CD4-positive, alpha-beta memory T cell (primary cell): ENCODE results near the gene CDK10. TPM values are rescaled to one million over a fixed set of nuclear protein-coding genes. Genes with fewer than 3 reads are reported as not detected.

ENCODE experiments used
- CTCF ChIA-PET: fragments of 350-600 bp; sonication (Branson Sonifier 250); formaldehyde crosslinking; loops from one replicate; lab custom pipeline; 2021; ENCODE audit warnings: inconsistent platforms; ENCODE audit not compliant: partially characterized antibody; lab: Charles Lee
- POLR2A ChIA-PET: fragments of 350-600 bp; sonication (Branson Sonifier 250); formaldehyde crosslinking; loops from one replicate; lab custom pipeline; 2021; ENCODE audit not compliant: partially characterized antibody; lab: Charles Lee
- DNase-seq, 5 donors: peaks; one replicate each; pipeline versions ENCODE4 v3.0.0 to v3.0.0-alpha.2; 2020 to 2022; ENCODE audit warnings: mixed read lengths in 1 of 5
- H3K27ac ChIP-seq: one replicate; pipeline ENCODE4 v1.7.0; 2013; ENCODE audit warnings: low read depth, low read length
- H3K27me3 ChIP-seq: 2 replicates; pipeline ENCODE4 v1.7.0; 2013; ENCODE audit warnings: mild to moderate bottlenecking, low read length, moderate library complexity; ENCODE audit not compliant: insufficient read depth
- H3K36me3 ChIP-seq: 2 replicates; pipeline ENCODE4 v1.7.0; 2013; ENCODE audit warnings: mild to moderate bottlenecking, low read length, moderate library complexity; ENCODE audit not compliant: insufficient read depth
- H3K4me1 ChIP-seq: 2 replicates; pipeline ENCODE4 v1.7.0; 2013; ENCODE audit warnings: mild to moderate bottlenecking, low read length, moderate library complexity; ENCODE audit not compliant: insufficient read depth
- H3K4me3 ChIP-seq, 2 donors: one replicate each; pipeline ENCODE4 v1.7.0; 2013; ENCODE audit warnings: low read length in 2 of 2, mild to moderate bottlenecking in 1 of 2
- H3K9me3 ChIP-seq, 2 donors: one replicate each; pipeline ENCODE4 v1.7.0; 2013; ENCODE audit warnings: low read length in 2 of 2, control low read depth in 1 of 2; ENCODE audit not compliant: control insufficient read depth in 1 of 2
- H3K27ac Mint-ChIP-seq, 7 donors: one replicate each; pipeline ENCODE4 v1.8.0; 2020 to 2021; ENCODE audit warnings: mixed read lengths in 7 of 7, mild to moderate bottlenecking in 6 of 7, inconsistent platforms in 3 of 7, moderate library complexity in 3 of 7
- H3K27me3 Mint-ChIP-seq, 2 donors: one replicate each; pipeline ENCODE4 v1.8.0; 2020 to 2021; ENCODE audit warnings: mixed read lengths in 2 of 2
- H3K36me3 Mint-ChIP-seq, 2 donors: one replicate each; pipeline ENCODE4 v1.8.0; 2020 to 2021; ENCODE audit warnings: mixed read lengths in 2 of 2, inconsistent platforms in 1 of 2, mild to moderate bottlenecking in 1 of 2
- H3K4me1 Mint-ChIP-seq, 4 donors: one replicate each; pipeline ENCODE4 v1.8.0; 2020 to 2021; ENCODE audit warnings: mixed read lengths in 4 of 4, mild to moderate bottlenecking in 1 of 4
- H3K4me3 Mint-ChIP-seq, 8 donors: one replicate each; pipeline ENCODE4 v1.8.0; 2020 to 2021; ENCODE audit warnings: mixed read lengths in 8 of 8, mild to moderate bottlenecking in 7 of 8, moderate library complexity in 6 of 8, inconsistent platforms in 3 of 8
- H3K9me3 Mint-ChIP-seq, 8 donors: one replicate each; pipeline ENCODE4 v1.8.0; 2020 to 2021; ENCODE audit warnings: mixed read lengths in 8 of 8, mild to moderate bottlenecking in 5 of 8, inconsistent platforms in 3 of 8, moderate library complexity in 1 of 8
- intact Hi-C: fragments of 100-400 bp; cut with micrococcal nuclease; formaldehyde crosslinking; loops from one replicate; pipeline ENCODE4 v1.15.1; 2023
- polyA plus RNA-seq, 2 donors: library from polyadenylated mRNA; unstranded; fragments of 300-500 nt; fragmentation: Illumina TruSeq; gene quantifications; one replicate each; pipeline ENCODE4 v1.2.3, GENCODE V29; 2021
- total RNA-seq, 2 experiments: library from RNA; stranded (reverse); gene quantifications; one replicate each; pipeline ENCODE4 v1.2.3, GENCODE V29; 2021

Gene CDK10
- total and polyA plus RNA-seq, 4 experiments from 2014 or later = 24.8 to 140 (median 83.9) TPM

DNA sequence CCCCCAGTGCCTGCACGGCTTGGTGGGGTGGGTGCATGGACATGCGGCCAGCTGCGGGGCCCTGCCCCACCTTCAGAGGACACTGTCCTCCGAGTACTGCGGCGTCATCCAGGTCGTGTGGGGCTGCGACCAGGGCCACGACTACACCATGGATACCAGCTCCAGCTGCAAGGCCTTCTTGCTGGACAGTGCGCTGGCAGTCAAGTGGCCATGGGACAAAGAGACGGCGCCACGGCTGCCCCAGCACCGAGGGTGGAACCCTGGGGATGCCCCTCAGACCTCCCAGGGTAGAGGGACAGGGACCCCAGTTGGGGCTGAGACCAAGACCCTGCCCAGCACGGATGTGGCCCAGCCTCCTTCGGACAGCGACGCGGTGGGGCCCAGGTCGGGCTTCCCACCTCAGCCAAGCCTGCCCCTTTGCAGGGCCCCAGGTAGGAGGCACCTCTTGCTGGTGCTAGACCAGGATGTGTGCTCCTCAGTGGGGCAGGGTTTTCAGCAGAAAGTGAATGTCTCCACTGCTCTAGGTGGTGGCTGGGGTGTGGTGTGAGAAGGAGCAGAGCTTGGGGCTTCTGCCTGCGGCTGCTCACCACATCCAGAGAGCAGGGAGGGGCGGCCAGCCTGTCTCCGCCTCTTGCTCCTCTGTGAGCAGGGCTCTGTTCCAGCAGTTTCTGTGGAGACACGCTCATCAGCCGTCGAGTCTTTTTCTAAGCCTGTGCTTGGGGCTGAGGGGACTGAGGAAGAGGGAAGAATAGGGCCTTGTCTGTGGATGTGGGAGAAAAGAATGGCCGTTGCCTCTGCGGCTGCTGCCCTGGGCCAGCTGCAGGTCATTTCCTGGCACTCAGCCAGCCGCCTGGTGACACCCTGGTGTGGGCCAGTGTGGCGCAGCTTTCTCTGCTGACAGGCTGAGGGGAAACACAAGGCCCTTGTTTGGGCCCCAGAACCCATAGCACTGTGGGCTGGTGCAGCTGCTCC lies 37.1 kb downstream of the CDK10 start:
- Histone ChIP-seq H3K27ac (peak overlapping the region; percentile 89), H3K27me3 (no peaks in the 10 kb centered on the region), H3K4me3 (peak overlapping the region; percentile 78 to 96), H3K36me3 (peaks cover 32% of the 10 kb centered on the region), H3K4me1 (peaks cover 71% of the 10 kb centered on the region), H3K9me3 (no peaks in the 10 kb centered on the region)
- peaks cover 17 to 53% (median 34%) of the 10 kb centered on the region in 4 donors for H3K4me1 Mint-ChIP-seq
- intact Hi-C loops = loop anchor here (1.0 to 5.0 kb wide), 3 partner anchors 14 to 139 kb away; no protein-coding TSS in a partner anchor
- H3K27ac Mint-ChIP-seq = peak overlapping the region; percentile 97 to 100 (median 99)
- ChIA-PET POLR2A (interaction anchor here (0.6 to 6.7 kb wide), 25 partner anchors 12 to 195 kb away, joined by 3 to 288 read pairs (median 8); partner anchors contain the start of genes CDK10, CHMP1A, FANCA and MC1R), CTCF (interaction anchor here (1.0 to 4.4 kb wide), 10 partner anchors 11 to 151 kb away, joined by 3 to 25 read pairs (median 6); no protein-coding TSS in a partner anchor)
- no peaks in the 10 kb centered on the region for H3K27me3 Mint-ChIP-seq
- H3K36me3 Mint-ChIP-seq = peaks cover 22 to 28% of the 10 kb centered on the region in 2 donors
- peak overlapping the region; percentile 92 to 99 (median 99) for H3K4me3 Mint-ChIP-seq
- peak; percentile 88 to 95 (median 93) for DNase-seq
- H3K9me3 Mint-ChIP-seq = peaks cover 0 to 2% (median 0%) of the 10 kb centered on the region in 8 donors

DNA sequence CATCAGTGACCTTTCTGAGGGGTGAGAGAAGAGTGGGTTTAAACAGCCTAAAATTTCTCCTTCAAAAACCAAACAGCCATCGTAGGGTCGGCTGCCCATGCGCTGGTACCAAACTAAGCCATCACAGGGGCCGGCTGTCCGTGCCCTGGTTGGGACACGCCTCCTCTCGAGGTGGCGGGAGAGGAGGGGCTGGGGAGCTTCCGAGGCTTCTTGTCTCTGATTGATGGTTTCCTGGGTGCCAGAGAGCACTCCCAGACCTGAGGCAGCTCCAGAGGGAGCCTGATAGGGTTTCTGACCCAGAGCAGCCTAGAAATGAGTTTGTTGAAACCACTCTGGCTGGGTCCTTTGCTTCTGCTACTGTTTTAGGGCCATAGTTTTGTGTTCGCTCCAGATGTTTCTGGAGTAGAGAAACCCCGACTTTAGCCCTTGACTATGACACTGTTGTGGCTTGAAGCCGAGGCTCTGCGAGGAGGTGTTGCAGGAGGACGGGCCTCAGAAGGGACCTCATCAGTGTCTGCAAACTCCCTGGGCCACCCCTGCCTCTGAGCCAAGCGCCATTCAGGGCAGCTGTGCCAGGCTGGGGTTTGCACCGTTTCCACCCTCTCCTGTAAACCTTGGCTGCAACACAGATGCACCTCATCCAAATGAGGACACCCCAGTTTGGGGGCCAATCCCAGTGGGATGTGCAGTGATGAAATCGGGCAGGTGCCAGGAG lies 41.1 kb downstream of the CDK10 start:
- no peak for DNase-seq
- no peaks in the 10 kb centered on the region for H3K27me3 ChIP-seq
- peaks cover 0 to 2% (median 0%) of the 10 kb centered on the region in 8 donors for H3K9me3 Mint-ChIP-seq
- no peaks in the 10 kb centered on the region for H3K9me3 ChIP-seq
- intact Hi-C loops = no loop called here
- peaks cover 72% of the 10 kb centered on the region for H3K36me3 ChIP-seq
- POLR2A ChIA-PET = interaction anchor here (1.0 to 6.7 kb wide), 4 partner anchors 10 to 88 kb away, joined by 3 to 288 read pairs (median 4); partner anchors contain the start of gene FANCA
- no peaks in the 10 kb centered on the region for H3K27me3 Mint-ChIP-seq
- peaks cover 26 to 77% (median 42%) of the 10 kb centered on the region in 4 donors for H3K4me1 Mint-ChIP-seq
- H3K36me3 Mint-ChIP-seq = peaks cover 42 to 57% of the 10 kb centered on the region in 2 donors
- peak overlapping the region; percentile 32 to 86 (median 66) for H3K27ac Mint-ChIP-seq
- no peak overlapping the region for H3K4me3 ChIP-seq
- peak overlapping the region; percentile 16 to 81 (median 59) for H3K4me3 Mint-ChIP-seq
- CTCF ChIA-PET = interaction anchor here (1.2 kb wide), 1 partner anchor 22 kb away, joined by 3 read pairs; no protein-coding TSS in a partner anchor
- peak overlapping the region; percentile 26 for H3K27ac ChIP-seq
- H3K4me1 ChIP-seq = peaks cover 93% of the 10 kb centered on the region

DNA sequence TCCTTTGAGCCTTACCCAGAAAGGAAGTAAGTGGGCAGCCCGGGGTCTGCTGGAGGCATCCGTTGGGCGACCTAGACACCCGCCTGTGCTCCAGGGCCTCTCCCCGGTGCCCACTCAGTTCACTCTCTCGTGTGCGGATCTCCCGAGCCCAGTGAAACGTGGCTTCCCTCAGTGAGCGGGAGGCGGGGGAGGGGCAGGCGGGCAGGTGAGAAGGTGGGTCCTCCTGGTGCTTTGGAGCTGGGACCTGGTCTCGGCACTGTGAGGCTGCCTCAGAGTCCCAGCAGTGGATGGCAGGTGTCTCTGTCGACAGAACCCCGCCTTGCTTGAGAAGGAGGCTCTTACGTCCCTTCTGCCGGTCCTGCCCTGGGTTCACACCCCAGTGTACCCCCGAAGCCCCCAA lies 42.8 kb downstream of the CDK10 start:
- POLR2A ChIA-PET = interaction anchor here (0.7 kb wide), 1 partner anchor 33 kb away, joined by 3 read pairs; no protein-coding TSS in a partner anchor
- CTCF ChIA-PET = no interaction called here
- Mint-ChIP-seq H3K36me3 (peaks cover 45 to 62% of the 10 kb centered on the region in 2 donors), H3K4me3 (no peak overlapping the region), H3K27ac (peak overlapping the region in 1 of 7 donors; percentile 35), H3K27me3 (no peaks in the 10 kb centered on the region), H3K4me1 (peaks cover 21 to 78% (median 38%) of the 10 kb centered on the region in 4 donors), H3K9me3 (peaks cover 0 to 2% (median 0%) of the 10 kb centered on the region in 8 donors)
- intact Hi-C loops = no loop called here
- Histone ChIP-seq H3K27me3 (no peaks in the 10 kb centered on the region), H3K9me3 (no peaks in the 10 kb centered on the region), H3K27ac (no peak overlapping the region), H3K4me3 (no peak overlapping the region), H3K4me1 (peaks cover 82% of the 10 kb centered on the region), H3K36me3 (peaks cover 76% of the 10 kb centered on the region)
- DNase-seq = no peak

- Histone ChIP-seq H3K4me3 (no peak overlapping the region), H3K9me3 (no peaks in the 10 kb centered on the region), H3K27ac (no peak overlapping the region), H3K36me3 (peaks cover 79% of the 10 kb centered on the region), H3K4me1 (peaks cover 79% of the 10 kb centered on the region), H3K27me3 (no peaks in the 10 kb centered on the region)
- ChIA-PET CTCF (interaction anchor here (0.6 kb wide), 1 partner anchor 24 kb away, joined by 3 read pairs; no protein-coding TSS in a partner anchor), POLR2A (interaction anchor here (0.7 to 1.1 kb wide), 2 partner anchors 10 to 32 kb away, joined by 3 to 5 read pairs; partner anchors contain the start of gene VPS9D1)
- Mint-ChIP-seq H3K9me3 (peaks cover 0 to 2% (median 0%) of the 10 kb centered on the region in 8 donors), H3K36me3 (peaks cover 52 to 67% of the 10 kb centered on the region in 2 donors), H3K4me3 (peak overlapping the region in 1 of 8 donors; percentile 9), H3K27me3 (no peaks in the 10 kb centered on the region), H3K27ac (peak overlapping the region in 4 of 7 donors; percentile 12 to 66 (median 44)), H3K4me1 (peaks cover 20 to 80% (median 39%) of the 10 kb centered on the region in 4 donors)
- no peak for DNase-seq
- intact Hi-C loops = no loop called here
Observed at GRCh38 chr16:89729863-89730593, 43.5 kb downstream of the CDK10 start.

- peaks cover 86% of the 10 kb centered on the region for H3K36me3 ChIP-seq
- Mint-ChIP-seq H3K4me3 (no peak overlapping the region), H3K36me3 (peaks cover 57 to 73% of the 10 kb centered on the region in 2 donors), H3K9me3 (peaks cover 0 to 2% (median 0%) of the 10 kb centered on the region in 8 donors), H3K27me3 (no peaks in the 10 kb centered on the region), H3K27ac (peak overlapping the region in 2 of 7 donors; percentile 22 to 35), H3K4me1 (peaks cover 22 to 85% (median 43%) of the 10 kb centered on the region in 4 donors)
- intact Hi-C loops = no loop called here
- H3K27me3 ChIP-seq = no peaks in the 10 kb centered on the region
- no peak for DNase-seq
- H3K9me3 ChIP-seq = no peaks in the 10 kb centered on the region
- no peak overlapping the region for H3K4me3 ChIP-seq
- POLR2A ChIA-PET = interaction anchor here (1.1 kb wide), 1 partner anchor 10 kb away, joined by 5 read pairs; the partner anchor contains the start of gene VPS9D1
- H3K27ac ChIP-seq = no peak overlapping the region
- H3K4me1 ChIP-seq = peaks cover 79% of the 10 kb centered on the region
- CTCF ChIA-PET = no interaction called here
Observed at GRCh38 chr16:89730610-89731234, 44.2 kb downstream of the CDK10 start.
